ENCODE data around the gene FAM13A.

FAM13A gene

GRCh38 chr4:88725143-88725542 is 331.8 kb downstream of the FAM13A start:
- no peak for ATAC-seq (ENCODE audit: low read depth)
- no peaks in the 10 kb centered on the region for H3K4me1 ChIP-seq (ENCODE audit: insufficient read depth, poor library complexity, severe bottlenecking)
- peaks cover 74% of the 10 kb centered on the region for H3K36me3 ChIP-seq (ENCODE audit: low read depth)
- H3K27me3 ChIP-seq (ENCODE audit: insufficient read depth, poor library complexity, severe bottlenecking): no peaks in the 10 kb centered on the region
- H3K9me3 ChIP-seq (ENCODE audit: severe bottlenecking): no peaks in the 10 kb centered on the region
- no peak overlapping the region for H3K27ac ChIP-seq (ENCODE audit: poor library complexity, severe bottlenecking)
- H3K4me3 ChIP-seq (ENCODE audit: severe bottlenecking): no peak overlapping the region
- TF ChIP-seq, protein P1, sequence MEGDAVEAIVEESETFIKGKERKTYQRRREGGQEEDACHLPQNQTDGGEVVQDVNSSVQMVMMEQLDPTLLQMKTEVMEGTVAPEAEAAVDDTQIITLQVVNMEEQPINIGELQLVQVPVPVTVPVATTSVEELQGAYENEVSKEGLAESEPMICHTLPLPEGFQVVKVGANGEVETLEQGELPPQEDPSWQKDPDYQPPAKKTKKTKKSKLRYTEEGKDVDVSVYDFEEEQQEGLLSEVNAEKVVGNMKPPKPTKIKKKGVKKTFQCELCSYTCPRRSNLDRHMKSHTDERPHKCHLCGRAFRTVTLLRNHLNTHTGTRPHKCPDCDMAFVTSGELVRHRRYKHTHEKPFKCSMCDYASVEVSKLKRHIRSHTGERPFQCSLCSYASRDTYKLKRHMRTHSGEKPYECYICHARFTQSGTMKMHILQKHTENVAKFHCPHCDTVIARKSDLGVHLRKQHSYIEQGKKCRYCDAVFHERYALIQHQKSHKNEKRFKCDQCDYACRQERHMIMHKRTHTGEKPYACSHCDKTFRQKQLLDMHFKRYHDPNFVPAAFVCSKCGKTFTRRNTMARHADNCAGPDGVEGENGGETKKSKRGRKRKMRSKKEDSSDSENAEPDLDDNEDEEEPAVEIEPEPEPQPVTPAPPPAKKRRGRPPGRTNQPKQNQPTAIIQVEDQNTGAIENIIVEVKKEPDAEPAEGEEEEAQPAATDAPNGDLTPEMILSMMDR (IDR thresholded peaks at IDR 0.05; ENCODE audit: poor library complexity, severe bottlenecking): no peak
- no peak for DNase-seq (ENCODE audit: low spot score)

DNA sequence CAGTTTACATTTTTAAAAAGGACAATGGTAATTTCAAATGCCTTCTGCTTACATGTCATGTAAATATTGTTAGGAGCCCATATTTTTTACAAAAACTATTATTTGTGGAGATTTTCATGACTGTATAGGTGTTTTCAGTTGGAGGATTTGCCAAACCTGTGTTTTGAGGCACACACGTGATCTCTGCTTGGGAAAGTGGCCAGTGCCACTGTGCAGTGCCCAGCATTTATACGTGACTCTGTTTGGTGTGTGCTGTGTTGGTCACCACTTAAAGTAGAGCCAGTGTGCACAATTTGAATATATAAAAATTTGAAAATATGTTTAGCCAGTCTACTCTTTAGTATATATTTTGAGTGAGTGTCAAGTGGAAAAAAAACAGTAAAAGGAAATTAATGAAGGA is 332.6 kb downstream of the FAM13A start:
- Histone ChIP-seq H3K4me1 (ENCODE audit: insufficient read depth, poor library complexity, severe bottlenecking) (no peaks in the 10 kb centered on the region), H3K9me3 (ENCODE audit: severe bottlenecking) (no peaks in the 10 kb centered on the region), H3K27ac (ENCODE audit: poor library complexity, severe bottlenecking) (no peak overlapping the region), H3K27me3 (ENCODE audit: insufficient read depth, poor library complexity, severe bottlenecking) (no peaks in the 10 kb centered on the region), H3K4me3 (ENCODE audit: severe bottlenecking) (no peak overlapping the region), H3K36me3 (ENCODE audit: low read depth) (peaks cover 80% of the 10 kb centered on the region)
- TF ChIP-seq, protein P1 (IDR thresholded peaks at IDR 0.05; ENCODE audit: poor library complexity, severe bottlenecking): no peak
- DNase-seq (ENCODE audit: low spot score) (no peak), ATAC-seq (ENCODE audit: low read depth) (no peak)

DNA sequence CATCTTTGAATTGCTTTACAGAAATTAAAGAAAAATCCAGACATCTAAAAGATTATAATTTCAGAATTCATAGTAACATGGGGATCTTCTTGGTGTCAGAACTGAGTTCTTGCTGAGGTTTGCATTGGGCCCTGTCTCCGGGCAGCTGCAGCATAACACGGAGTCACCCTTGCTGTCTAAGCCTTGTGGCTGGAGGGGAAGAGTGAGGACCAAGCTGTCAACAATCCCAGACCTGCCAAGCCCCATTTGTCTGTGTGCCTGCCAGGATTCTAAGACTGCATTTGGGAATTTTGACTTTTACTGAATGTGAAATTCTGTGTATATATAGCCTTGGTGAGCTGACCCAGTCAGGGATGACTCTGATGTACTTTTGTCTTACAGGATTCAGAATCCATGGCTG is 334.2 kb downstream of the FAM13A start:
- TF ChIP-seq, protein P1 (IDR thresholded peaks at IDR 0.05; ENCODE audit: poor library complexity, severe bottlenecking): no peak
- H3K27me3 ChIP-seq (ENCODE audit: insufficient read depth, poor library complexity, severe bottlenecking): no peaks in the 10 kb centered on the region
- H3K9me3 ChIP-seq (ENCODE audit: severe bottlenecking): no peaks in the 10 kb centered on the region
- no peak overlapping the region for H3K4me3 ChIP-seq (ENCODE audit: severe bottlenecking)
- DNase-seq (ENCODE audit: low spot score) (no peak), ATAC-seq (ENCODE audit: low read depth) (no peak)
- H3K4me1 ChIP-seq (ENCODE audit: insufficient read depth, poor library complexity, severe bottlenecking): no peaks in the 10 kb centered on the region
- peaks cover 81% of the 10 kb centered on the region for H3K36me3 ChIP-seq (ENCODE audit: low read depth)
- H3K27ac ChIP-seq (ENCODE audit: poor library complexity, severe bottlenecking): no peak overlapping the region

DNA sequence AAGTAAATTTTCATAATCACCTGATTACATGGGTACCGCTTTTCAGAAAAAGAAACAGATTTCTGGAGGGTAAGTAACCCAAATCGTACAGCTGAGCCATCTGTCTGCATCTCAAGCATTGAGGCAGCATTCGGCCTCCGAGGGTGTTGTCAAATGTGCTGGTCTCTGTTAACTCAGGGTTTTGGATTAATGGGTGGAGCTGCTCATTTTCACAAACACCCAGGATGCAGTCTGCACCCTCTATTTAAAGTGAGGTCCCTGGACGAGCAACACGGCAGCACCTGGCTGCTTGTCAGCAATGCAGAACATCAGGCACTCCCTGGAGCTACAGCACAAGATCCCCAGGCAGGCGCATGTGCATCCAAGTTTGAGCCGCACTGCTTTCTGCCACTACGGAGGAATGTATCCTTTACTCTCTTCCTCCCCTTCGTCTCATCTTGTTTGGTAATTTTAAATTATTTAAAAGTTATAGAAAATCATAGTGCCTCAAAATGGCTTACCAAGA is 334.7 kb downstream of the FAM13A start:
- TF ChIP-seq, protein P1 (IDR thresholded peaks at IDR 0.05; ENCODE audit: poor library complexity, severe bottlenecking): no peak
- no peak overlapping the region for H3K4me3 ChIP-seq (ENCODE audit: severe bottlenecking)
- ATAC-seq (ENCODE audit: low read depth): no peak
- H3K4me1 ChIP-seq (ENCODE audit: insufficient read depth, poor library complexity, severe bottlenecking): no peaks in the 10 kb centered on the region
- no peaks in the 10 kb centered on the region for H3K9me3 ChIP-seq (ENCODE audit: severe bottlenecking)
- H3K36me3 ChIP-seq (ENCODE audit: low read depth): peaks cover 81% of the 10 kb centered on the region
- no peaks in the 10 kb centered on the region for H3K27me3 ChIP-seq (ENCODE audit: insufficient read depth, poor library complexity, severe bottlenecking)
- no peak for DNase-seq (ENCODE audit: low spot score)
- H3K27ac ChIP-seq (ENCODE audit: poor library complexity, severe bottlenecking): no peak overlapping the region
